ENCODE data around the gene KRTAP2-1. TPM values are rescaled to one million over a fixed set of nuclear protein-coding genes. Genes with fewer than 3 reads are reported as not detected.
"Not testable (repeated sequence)": the region's sequence is repeated elsewhere in the genome, so short reads cannot be mapped to it uniquely, and the experiment has no call there.

Gene KRTAP2-1
- total RNA-seq, 6 experiments from 2014 or later = 0.38 TPM; not detected in 5

- Mint-ChIP-seq H3K9me3 (peaks cover 6% of the 10 kb centered on the region; the same call in 1 of the 2 replicates), H3K36me3 (ENCODE audit: low read depth) (peaks cover 17% of the 10 kb centered on the region), H3K4me3 (no peak overlapping the region), H3K27ac (peak overlapping the region; percentile 62), H3K4me1 (ENCODE audit: low read depth) (peaks cover 88% of the 10 kb centered on the region), H3K27me3 (ENCODE audit: insufficient read depth) (peaks cover 4% of the 10 kb centered on the region)
- no peak for TF ChIP-seq CTCF (IDR thresholded peaks at IDR 0.05)
- DNase-seq = no peak
Observed at GRCh38 chr17:41057547-41057946, 10.4 kb upstream of the KRTAP2-1 start.

- H3K27ac Mint-ChIP-seq = peak within 1 kb of the TSS; percentile 48; the same call in 1 of the 2 replicates
- H3K4me3 Mint-ChIP-seq; DNase-seq; H3K9me3 Mint-ChIP-seq; H3K27me3 Mint-ChIP-seq (ENCODE audit: insufficient read depth): not testable (repeated sequence)
- peaks cover 80% of the 10 kb centered on the region for H3K4me1 Mint-ChIP-seq (ENCODE audit: low read depth)
- H3K36me3 Mint-ChIP-seq (ENCODE audit: low read depth) = peaks cover 24% of the 10 kb centered on the region
Observed at GRCh38 chr17:41055130-41055529, 8.0 kb upstream of the KRTAP2-1 start, which contains the start of gene KRTAP2-2. TSS of gene KRTAP2-2 (minus strand) at chr17:41055230. CDS start at chr17:41055211, 19 bp downstream.

GRCh38 chr17:41054556-41054955 is 7.4 kb upstream of the KRTAP2-1 start:
- H3K27ac Mint-ChIP-seq; H3K9me3 Mint-ChIP-seq; H3K27me3 Mint-ChIP-seq (ENCODE audit: insufficient read depth); H3K4me3 Mint-ChIP-seq; DNase-seq: not testable (repeated sequence)
- peaks cover 81% of the 10 kb centered on the region for H3K4me1 Mint-ChIP-seq (ENCODE audit: low read depth)
- peaks cover 24% of the 10 kb centered on the region for H3K36me3 Mint-ChIP-seq (ENCODE audit: low read depth)

- no peak for TF ChIP-seq CTCF (IDR thresholded peaks at IDR 0.05)
- Mint-ChIP-seq H3K4me3 (no peak overlapping the region), H3K27ac (peak overlapping the region; percentile 68; the same call in 1 of the 2 replicates), H3K27me3 (ENCODE audit: insufficient read depth) (peaks cover 1% of the 10 kb centered on the region; the same call in 1 of the 2 replicates), H3K4me1 (ENCODE audit: low read depth) (peaks cover 80% of the 10 kb centered on the region), H3K9me3 (peaks cover 6% of the 10 kb centered on the region; the same call in 1 of the 2 replicates), H3K36me3 (ENCODE audit: low read depth) (peaks cover 24% of the 10 kb centered on the region)
- no peak for DNase-seq
Observed at GRCh38 chr17:41054025-41054424, 6.9 kb upstream of the KRTAP2-1 start.

GRCh38 chr17:41052566-41052965 is 5.5 kb upstream of the KRTAP2-1 start:
- DNase-seq = peak; percentile 79
- Mint-ChIP-seq H3K4me1 (ENCODE audit: low read depth) (peaks cover 83% of the 10 kb centered on the region), H3K36me3 (ENCODE audit: low read depth) (peaks cover 23% of the 10 kb centered on the region), H3K4me3 (no peak overlapping the region), H3K9me3 (peaks cover 6% of the 10 kb centered on the region; the same call in 1 of the 2 replicates), H3K27ac (peak overlapping the region; percentile 68), H3K27me3 (ENCODE audit: insufficient read depth) (peaks cover 1% of the 10 kb centered on the region)
- no peak for TF ChIP-seq CTCF (IDR thresholded peaks at IDR 0.05)

- Mint-ChIP-seq H3K27me3 (ENCODE audit: insufficient read depth) (peaks cover 1% of the 10 kb centered on the region), H3K4me1 (ENCODE audit: low read depth) (peaks cover 70% of the 10 kb centered on the region), H3K27ac (peak overlapping the region; percentile 93), H3K9me3 (peaks cover 9% of the 10 kb centered on the region), H3K36me3 (ENCODE audit: low read depth) (peaks cover 19% of the 10 kb centered on the region), H3K4me3 (peak overlapping the region; percentile 69)
- peak; percentile 93 for DNase-seq
- no peak for TF ChIP-seq CTCF (IDR thresholded peaks at IDR 0.05)
Observed at GRCh38 chr17:41049110-41049509, 2.0 kb upstream of the KRTAP2-1 start.

Data from HFFc6 (cell line).